T-cell (primary cell): Measurements from ENCODE around the gene PYCR2. TPM values are rescaled to one million over a fixed set of nuclear protein-coding genes. Genes with fewer than 3 reads are reported as not detected.
"Not testable (repeated sequence)": the region's sequence is repeated elsewhere in the genome, so short reads cannot be mapped to it uniquely, and the experiment has no call there.

Experiments
- ATAC-seq, 4 experiments: fragments of 200-7000 bp in 3 of 4; fragments of 150-1000 bp in 1 of 4; cut with Tn5 transposase; replicated peaks in 1 of 4; 1 replicate in 3 of 4; 2 replicates in 1 of 4; pipeline ENCODE4 v1.10.0; 2021; ENCODE audit warnings: moderate library complexity in 3 of 4, mild to moderate bottlenecking in 2 of 4, moderate number of reproducible peaks in 1 of 4
- CTCF ChIA-PET, 2 donors: fragments of 300-600 bp; sonication (Branson Sonifier 250); formaldehyde crosslinking; loops; one replicate each; lab custom pipeline; 2022; ENCODE audit warnings: antibody characterized with exemption in 2 of 2; lab: Charles Lee
- POLR2A ChIA-PET, 2 donors: fragments of 300-600 bp; sonication (Branson Sonifier 250); formaldehyde crosslinking; loops; one replicate each; lab custom pipeline; 2022; ENCODE audit warnings: antibody characterized with exemption in 2 of 2; lab: Charles Lee
- DNase-seq, 35 experiments: peaks; one replicate each; pipeline versions ENCODE4 v3.0.0 to v3.0.0-alpha.2; 2013 to 2023
- H3K27ac ChIP-seq: one replicate; pipeline ENCODE4 v1.5.1; 2013; ENCODE audit warnings: low read length
- H3K27me3 ChIP-seq, 2 experiments: replicated peaks in 1 of 2; 1 replicate in 1 of 2; 2 replicates in 1 of 2; pipeline versions ENCODE4 v1.6.1 to v1.7.0; 2013; ENCODE audit warnings: low read length in 1 of 2, mixed read lengths in 1 of 2; ENCODE audit not compliant: control insufficient read depth in 2 of 2, insufficient read depth in 2 of 2; ENCODE audit errors: extremely low read depth in 1 of 2
- H3K36me3 ChIP-seq, 2 donors: 1 replicate in 1 of 2; 2 replicates in 1 of 2; pipeline versions ENCODE4 v1.6.1 to v1.7.0; 2013; ENCODE audit warnings: low read length in 1 of 2; ENCODE audit not compliant: control insufficient read depth in 2 of 2, insufficient read depth in 1 of 2; ENCODE audit errors: extremely low read depth in 1 of 2
- H3K4me1 ChIP-seq, 2 experiments: 1 replicate in 1 of 2; 2 replicates in 1 of 2; pipeline versions ENCODE4 v1.6.1 to v1.7.0; 2013; ENCODE audit warnings: low read length in 2 of 2, mixed read lengths in 1 of 2; ENCODE audit not compliant: insufficient read depth in 2 of 2, control insufficient read depth in 1 of 2; ENCODE audit errors: extremely low read depth in 1 of 2
- H3K4me3 ChIP-seq, 2 donors: 1 replicate in 1 of 2; 2 replicates in 1 of 2; pipeline versions ENCODE4 v1.5.1 to v1.7.0; 2013; ENCODE audit warnings: mild to moderate bottlenecking in 2 of 2, low read length in 1 of 2, moderate library complexity in 1 of 2; ENCODE audit not compliant: control insufficient read depth in 1 of 2; ENCODE audit errors: extremely low read depth in 1 of 2
- H3K9me3 ChIP-seq: 2 replicates; pipeline ENCODE4 v1.7.0; 2013
- H3K27ac Mint-ChIP-seq, 2 donors: one replicate each; pipeline ENCODE4 v1.8.0; 2020 to 2021; ENCODE audit warnings: mild to moderate bottlenecking in 2 of 2, mixed read lengths in 2 of 2
- H3K27me3 Mint-ChIP-seq, 2 donors: one replicate each; pipeline ENCODE4 v1.8.0; 2021 to 2022; ENCODE audit warnings: mixed read lengths in 2 of 2
- H3K36me3 Mint-ChIP-seq: one replicate; pipeline ENCODE4 v1.8.0; 2021; ENCODE audit warnings: mixed read lengths
- H3K4me1 Mint-ChIP-seq, 3 donors: one replicate each; pipeline ENCODE4 v1.8.0; 2020 to 2022; ENCODE audit warnings: mixed read lengths in 3 of 3, mild to moderate bottlenecking in 1 of 3
- H3K4me3 Mint-ChIP-seq, 3 donors: one replicate each; pipeline ENCODE4 v1.8.0; 2020 to 2022; ENCODE audit warnings: mild to moderate bottlenecking in 3 of 3, mixed read lengths in 3 of 3, moderate library complexity in 3 of 3
- H3K9me3 Mint-ChIP-seq, 3 donors: one replicate each; pipeline ENCODE4 v1.8.0; 2020 to 2022; ENCODE audit warnings: mixed read lengths in 3 of 3
- WGBS: methylation state at CpG from one replicate; pipeline ENCODE4 v1.1.5; 2013; ENCODE audit warnings: missing lambda C conversion rate; ENCODE audit not compliant: insufficient coverage; 5-methylcytosine and 5-hydroxymethylcytosine counted together
- total RNA-seq, 35 experiments: library from RNA in 6 of 35; stranded (reverse) in 6 of 35; fragments of 120-200 nt in 1 of 35; gene quantifications; one replicate each; pipeline versions ENCODE4 v1.2.1 to v1.2.4 and lab custom pipeline; 2013 to 2026

The PYCR2 gene
- total RNA-seq, 5 donors from 2014 or later (not counting 1 experiment from before 2014, with no cell fraction given) = 54.4 to 138 (median 126) TPM

DNA sequence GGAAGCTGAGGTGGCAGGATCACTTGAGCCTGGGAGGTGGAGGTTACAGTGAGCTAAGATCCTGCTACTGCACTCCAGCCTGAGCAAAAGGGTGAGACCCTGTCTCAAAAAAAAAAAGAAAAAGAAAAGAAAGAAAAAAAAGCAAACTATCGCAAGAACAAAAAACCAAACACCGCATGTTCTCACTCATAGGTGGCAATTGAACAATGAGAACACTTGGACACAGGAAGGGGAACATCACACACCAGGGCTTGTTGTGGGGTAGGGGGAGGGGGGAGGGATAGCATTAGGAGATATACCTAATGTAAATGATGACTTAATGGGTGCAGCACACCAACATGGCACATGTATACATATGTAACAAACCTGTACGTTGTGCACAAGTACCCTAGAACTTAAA, 5.4 kb upstream of the PYCR2 start:
- not testable (repeated sequence) for H3K9me3 Mint-ChIP-seq, DNase-seq, H3K27me3 Mint-ChIP-seq, H3K36me3 ChIP-seq, H3K36me3 Mint-ChIP-seq, ATAC-seq, H3K4me3 ChIP-seq, H3K27me3 ChIP-seq, H3K9me3 ChIP-seq
- peak overlapping the region in 1 of 3 donors; percentile 25 for H3K4me3 Mint-ChIP-seq
- WGBS = no CpG with 5 or more reads among the region's 3 CpGs
- peaks cover 29 to 32% (median 29%) of the 10 kb centered on the region in 3 donors for H3K4me1 Mint-ChIP-seq
- H3K27ac ChIP-seq = peak overlapping the region; percentile 54
- peak overlapping the region; percentile 77 to 89 for H3K27ac Mint-ChIP-seq
- CTCF ChIA-PET = interaction anchor here in 1 of 2 donors (0.6 kb wide), 2 partner anchors 21 to 237 kb away, joined by 6 read pairs; no protein-coding TSS in a partner anchor
- peaks cover 22 to 31% of the 10 kb centered on the region in 2 experiments for H3K4me1 ChIP-seq
- POLR2A ChIA-PET = interaction anchor here (0.6 to 0.7 kb wide), 5 partner anchors 43 to 1504 kb away, joined by 3 to 7 read pairs (median 3); no protein-coding TSS in a partner anchor

DNA sequence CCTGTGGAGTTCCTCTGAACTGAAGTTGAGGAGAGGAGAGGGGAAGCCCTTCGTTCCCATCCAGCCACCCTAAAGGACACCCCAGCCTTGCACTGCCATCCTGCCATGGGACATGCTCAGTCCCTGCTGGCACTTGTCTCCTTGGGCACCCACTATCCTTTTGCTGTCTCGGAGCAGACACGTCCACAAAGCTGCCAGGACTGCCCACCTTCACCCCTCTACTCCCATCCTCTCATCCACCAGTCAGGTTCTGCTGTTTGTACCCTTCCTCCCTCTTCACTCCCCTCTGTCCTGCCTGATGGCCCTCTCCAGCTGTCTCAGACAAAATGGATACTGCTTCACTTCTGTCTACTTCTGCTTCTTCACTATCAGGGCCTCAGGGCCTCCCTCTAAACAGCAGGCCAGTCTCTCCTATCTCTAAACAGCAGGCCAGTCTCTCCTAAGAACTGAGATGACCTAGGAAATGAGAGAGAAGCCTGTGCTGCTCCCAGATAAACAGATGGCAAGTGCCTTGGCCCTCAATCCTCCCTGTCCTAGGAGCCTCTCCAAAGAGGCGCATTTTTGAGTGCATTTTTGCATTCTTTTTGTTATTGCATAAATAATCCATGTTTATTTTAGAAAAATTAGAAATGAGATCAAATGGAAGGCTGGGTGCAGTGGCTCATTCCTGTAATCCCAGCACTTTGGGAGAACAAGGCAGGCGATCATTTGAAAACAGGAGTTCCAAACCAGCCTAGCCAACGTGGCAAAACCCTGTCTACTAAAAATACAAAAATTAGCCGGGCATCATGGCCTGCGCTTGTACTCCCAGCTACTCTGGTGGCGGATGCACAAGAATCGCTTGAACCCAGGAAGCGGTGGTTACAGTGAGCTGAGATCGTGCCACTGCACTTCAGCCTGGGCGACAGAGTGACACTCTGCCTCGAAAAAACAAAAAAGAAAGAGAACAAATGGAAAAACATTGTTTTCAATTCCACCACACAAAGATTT, 4.4 kb upstream of the PYCR2 start:
- Mint-ChIP-seq H3K36me3 (no peaks in the 10 kb centered on the region), H3K4me1 (peaks cover 29 to 36% (median 33%) of the 10 kb centered on the region in 3 donors), H3K27me3 (no peaks in the 10 kb centered on the region), H3K27ac (peak overlapping the region; percentile 77 to 91), H3K4me3 (peak overlapping the region in 2 of 3 donors; percentile 9 to 25), H3K9me3 (no peaks in the 10 kb centered on the region)
- Histone ChIP-seq H3K9me3 (no peaks in the 10 kb centered on the region), H3K4me3 (no peak overlapping the region), H3K27ac (peak overlapping the region; percentile 54), H3K4me1 (peaks cover 22 to 34% of the 10 kb centered on the region in 2 experiments), H3K36me3 (no peaks in the 10 kb centered on the region), H3K27me3 (no peaks in the 10 kb centered on the region)
- ATAC-seq (no peak), DNase-seq (peak in 24 of 35 experiments; percentile 10 to 64 (median 25))
- ChIA-PET CTCF (interaction anchor here in 1 of 2 donors (0.6 kb wide), 1 partner anchor 10 kb away, joined by 4 read pairs; no protein-coding TSS in a partner anchor), POLR2A (interaction anchor here in 1 of 2 donors (0.6 to 0.7 kb wide), 2 partner anchors 44 to 402 kb away, joined by 3 read pairs; no protein-coding TSS in a partner anchor)
- WGBS = 60% methylated on average over 9 of the region's 14 CpGs

DNA sequence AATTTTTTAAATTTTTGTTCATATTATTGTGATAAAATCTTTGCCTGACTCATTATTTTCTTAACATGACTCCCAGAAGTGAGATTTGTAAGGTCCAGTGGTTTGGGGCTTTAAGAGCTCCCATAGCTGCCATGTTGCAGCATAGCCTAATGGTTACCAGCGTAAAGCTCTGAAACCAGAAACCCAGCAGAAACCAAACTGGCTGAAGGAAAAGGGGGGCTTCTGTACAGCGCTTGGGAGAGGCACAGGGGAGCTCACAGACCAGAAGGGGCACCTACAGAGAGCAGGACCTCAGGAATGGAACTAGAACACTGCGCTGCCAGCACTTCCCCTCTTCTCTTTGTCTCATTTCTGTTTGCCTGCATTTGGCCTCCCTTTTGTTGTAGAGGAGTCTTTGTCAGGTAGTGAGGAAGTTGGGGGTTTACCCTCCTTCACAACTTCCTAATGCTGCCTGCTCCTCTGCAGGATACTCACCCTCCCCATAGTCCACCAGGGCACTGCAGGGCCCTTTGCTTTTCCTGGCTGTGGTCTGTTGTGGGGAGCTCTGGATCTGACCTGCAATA, 2.6 kb upstream of the PYCR2 start:
- Mint-ChIP-seq H3K36me3 (no peaks in the 10 kb centered on the region), H3K27ac (peak overlapping the region; percentile 30 to 82), H3K27me3 (no peaks in the 10 kb centered on the region), H3K9me3 (no peaks in the 10 kb centered on the region), H3K4me1 (peaks cover 43 to 48% (median 48%) of the 10 kb centered on the region in 3 donors), H3K4me3 (peak overlapping the region in 2 of 3 donors; percentile 17 to 62)
- no peak overlapping the region for H3K4me3 ChIP-seq
- DNase-seq = no peak
- no peak for ATAC-seq
- no peak overlapping the region for H3K27ac ChIP-seq
- CTCF ChIA-PET = no interaction called here
- no peaks in the 10 kb centered on the region for H3K9me3 ChIP-seq
- H3K36me3 ChIP-seq = peaks cover 0 to 10% of the 10 kb centered on the region in 2 donors
- 100% methylated on average over 1 of the region's 3 CpGs for whole genome bisulfite sequencing
- peaks cover 29 to 53% of the 10 kb centered on the region in 2 experiments for H3K4me1 ChIP-seq
- POLR2A ChIA-PET = interaction anchor here in 1 of 2 donors (0.7 kb wide), 1 partner anchor 41 kb away, joined by 10 read pairs; no protein-coding TSS in a partner anchor
- no peaks in the 10 kb centered on the region for H3K27me3 ChIP-seq

DNA sequence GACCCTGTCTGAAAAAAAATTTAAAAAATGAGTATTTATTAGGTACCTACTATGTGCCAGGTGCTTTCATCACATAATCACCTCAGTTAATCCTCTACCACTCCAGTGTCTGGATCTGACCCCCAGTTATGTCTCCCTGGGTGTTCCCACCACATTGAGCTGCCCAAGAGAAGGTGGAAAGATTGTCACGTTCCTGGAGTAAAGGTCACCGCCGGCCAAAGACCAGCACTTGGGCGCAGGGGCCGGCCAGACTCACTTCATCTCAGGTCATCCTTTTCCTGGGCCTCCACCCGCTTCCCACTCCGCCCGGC, 714 bp downstream of the PYCR2 start:
- H3K9me3 ChIP-seq = no peaks in the 10 kb centered on the region
- peaks cover 24 to 65% of the 10 kb centered on the region in 2 experiments for H3K4me1 ChIP-seq

DNA sequence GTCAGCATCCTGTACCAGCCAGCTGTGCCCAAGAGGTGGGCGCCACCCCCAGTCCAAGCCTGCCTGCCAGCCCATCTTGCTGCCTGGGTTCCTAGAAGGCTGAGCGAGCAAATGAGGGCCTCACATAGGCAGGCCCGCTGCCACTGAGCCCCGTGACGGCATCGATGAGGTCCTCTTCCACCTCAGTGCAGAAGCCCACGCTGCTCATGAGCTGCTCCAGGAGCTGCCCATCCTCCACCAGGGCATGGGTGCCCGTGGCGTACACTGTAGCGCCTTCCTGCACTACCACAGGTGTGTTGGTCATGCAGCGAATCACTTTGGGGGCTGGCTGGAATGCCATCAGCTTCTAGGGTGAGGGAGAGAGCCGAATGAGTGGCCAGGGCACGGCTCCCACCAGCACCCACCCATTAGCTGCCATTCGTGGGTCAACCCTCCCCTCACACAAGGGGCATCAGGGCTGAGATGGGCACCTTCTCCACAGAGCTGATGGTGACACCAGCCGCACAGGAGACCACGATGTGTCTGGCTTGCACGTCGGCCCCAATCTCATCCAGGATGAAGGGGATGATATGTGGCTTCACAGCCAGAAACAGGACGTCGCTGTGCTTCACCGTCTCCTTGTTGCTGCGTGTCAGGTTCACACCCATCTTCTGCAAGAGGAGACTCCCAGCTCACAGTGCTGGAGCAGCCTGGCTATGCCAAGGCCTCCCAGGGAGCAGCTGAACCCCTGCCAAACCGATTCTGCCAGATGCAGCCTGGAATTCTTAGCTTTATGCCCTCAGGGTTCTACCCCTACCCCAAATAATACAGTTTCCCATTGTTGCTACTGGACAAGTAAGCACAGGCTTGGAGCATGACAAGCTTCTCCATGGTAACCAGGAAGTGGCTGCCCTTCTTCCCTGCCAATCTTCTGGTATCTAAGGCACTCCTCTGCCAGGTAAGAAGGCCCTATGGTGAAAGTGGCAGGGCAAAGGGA, 2.0 kb downstream of the PYCR2 start:
- Mint-ChIP-seq H3K4me3 (peak overlapping the region; percentile 92 to 95 (median 93)), H3K27ac (peak overlapping the region; percentile 49 to 55), H3K36me3 (peaks cover 15% of the 10 kb centered on the region), H3K4me1 (peaks cover 46 to 55% (median 54%) of the 10 kb centered on the region in 3 donors), H3K27me3 (no peaks in the 10 kb centered on the region), H3K9me3 (no peaks in the 10 kb centered on the region)
- Histone ChIP-seq H3K27ac (no peak overlapping the region), H3K4me3 (no peak overlapping the region), H3K4me1 (peaks cover 16 to 57% of the 10 kb centered on the region in 2 experiments), H3K27me3 (no peaks in the 10 kb centered on the region), H3K9me3 (no peaks in the 10 kb centered on the region), H3K36me3 (peaks cover 10 to 39% of the 10 kb centered on the region in 2 donors)
- DNase-seq = no peak
- ChIA-PET CTCF (interaction anchor here (0.7 to 1.1 kb wide), 3 partner anchors 11 to 449 kb away, joined by 3 read pairs; partner anchors contain the start of gene SRP9 (in 1 of the 2)), POLR2A (interaction anchor here (0.5 to 1.6 kb wide), 4 partner anchors 24 to 565 kb away, joined by 3 to 5 read pairs (median 4); no protein-coding TSS in a partner anchor)
- ATAC-seq = no peak
- 97% methylated on average over 15 of the region's 23 CpGs for WGBS

More for the DNA sequence above, 714 bp downstream of the PYCR2 start:
- CTCF ChIA-PET = interaction anchor here in 1 of 2 donors (0.6 to 1.4 kb wide), 5 partner anchors 12 to 145 kb away, joined by 3 to 10 read pairs (median 3); partner anchors contain the start of gene SRP9
- Mint-ChIP-seq H3K4me1 (peaks cover 51 to 60% (median 56%) of the 10 kb centered on the region in 3 donors), H3K27me3 (no peaks in the 10 kb centered on the region), H3K4me3 (peak overlapping the region; percentile 92 to 95 (median 93)), H3K27ac (peak overlapping the region; percentile 93 to 95), H3K9me3 (no peaks in the 10 kb centered on the region), H3K36me3 (peaks cover 7% of the 10 kb centered on the region)
- H3K36me3 ChIP-seq = peaks cover 10 to 32% of the 10 kb centered on the region in 2 donors
- DNase-seq (no peak), ATAC-seq (no peak)
- POLR2A ChIA-PET = interaction anchor here (0.6 to 1.7 kb wide), 7 partner anchors 26 to 146 kb away, joined by 3 to 9 read pairs (median 4); partner anchors contain the start of gene SDE2 (in 1 of the 2)
- H3K27ac ChIP-seq = peak overlapping the region; percentile 60
- H3K4me3 ChIP-seq = peak overlapping the region; percentile 87 to 90
- H3K27me3 ChIP-seq = no peaks in the 10 kb centered on the region
- 0% methylated on average over 8 of the region's 8 CpGs for WGBS
